UCSD-AML1 (cell line): Measurements from ENCODE around the gene TNFSF8.

Experiments used
- DNase-seq: peaks from one replicate; lab custom pipeline; 2025; ENCODE audit not compliant: unreplicated experiment; lab: John Stamatoyannopoulos, UW

TNFSF8 gene

GRCh38 chr9:114937516-114937915 is 7.1 kb upstream of the TNFSF8 start:
- DNase-seq, result no peak

GRCh38 chr9:114936581-114936980 is 6.2 kb upstream of the TNFSF8 start:
- no peak for DNase-seq

GRCh38 chr9:114935119-114935518 is 4.7 kb upstream of the TNFSF8 start:
- no peak for DNase-seq

- DNase-seq, result no peak
These were observed 2.1 kb upstream of the TNFSF8 start for GRCh38 chr9:114932502-114932901.

GRCh38 chr9:114931407-114931806 is 1.0 kb upstream of the TNFSF8 start:
- DNase-seq, result no peak

- DNase-seq, result no peak
These were observed 1.2 kb downstream of the TNFSF8 start for GRCh38 chr9:114929201-114929600.

GRCh38 chr9:114928671-114929070 is 1.7 kb downstream of the TNFSF8 start:
- DNase-seq, result no peak

- no peak for DNase-seq
These were observed 2.3 kb downstream of the TNFSF8 start for GRCh38 chr9:114928136-114928535.

GRCh38 chr9:114925672-114926071 is 4.7 kb downstream of the TNFSF8 start:
- DNase-seq, result no peak

- no peak for DNase-seq
These were observed 5.4 kb downstream of the TNFSF8 start for GRCh38 chr9:114925039-114925438.

- DNase-seq, result no peak
These were observed 6.1 kb downstream of the TNFSF8 start for GRCh38 chr9:114924327-114924726.

- DNase-seq, result no peak
These were observed 6.5 kb downstream of the TNFSF8 start for GRCh38 chr9:114923918-114924317.

- no peak for DNase-seq
These were observed 9.2 kb downstream of the TNFSF8 start for GRCh38 chr9:114921171-114921570.

GRCh38 chr9:114919611-114920010 is 10.8 kb downstream of the TNFSF8 start:
- DNase-seq, result no peak

GRCh38 chr9:114916481-114916880 is 13.9 kb downstream of the TNFSF8 start:
- DNase-seq, result no peak

GRCh38 chr9:114914139-114914538 is 16.3 kb downstream of the TNFSF8 start:
- DNase-seq, result no peak

GRCh38 chr9:114913656-114914055 is 16.7 kb downstream of the TNFSF8 start:
- no peak for DNase-seq

GRCh38 chr9:114913217-114913616 is 17.2 kb downstream of the TNFSF8 start:
- no peak for DNase-seq

GRCh38 chr9:114911167-114911821 is 19.1 kb downstream of the TNFSF8 start:
- DNase-seq, result no peak

- DNase-seq, result no peak
These were observed 19.9 kb downstream of the TNFSF8 start for GRCh38 chr9:114910541-114910940.

GRCh38 chr9:114909661-114910060 is 20.7 kb downstream of the TNFSF8 start:
- no peak for DNase-seq

- DNase-seq, result no peak
These were observed 21.5 kb downstream of the TNFSF8 start for GRCh38 chr9:114908805-114909448.

GRCh38 chr9:114908104-114908622 is 22.2 kb downstream of the TNFSF8 start:
- no peak for DNase-seq
